Medulla oblongata (tissue), 1 donor: ENCODE results near the gene TRIM2.

ENCODE experiments used
- DNase-seq: peaks from one replicate; pipeline ENCODE4 v3.0.0-alpha.2; 2015; ENCODE audit errors: extremely low spot score

The TRIM2 gene

GRCh38 chr4:153372967-153373562 is 168.8 kb downstream of the TRIM2 start:
- no peak for DNase-seq

GRCh38 chr4:153374442-153374841 is 170.2 kb downstream of the TRIM2 start:
- no peak for DNase-seq

GRCh38 chr4:153375303-153375702 is 171.1 kb downstream of the TRIM2 start:
- no peak for DNase-seq

GRCh38 chr4:153383131-153383530 is 178.9 kb downstream of the TRIM2 start:
- DNase-seq: no peak

GRCh38 chr4:153384160-153384559 is 179.9 kb downstream of the TRIM2 start:
- DNase-seq: no peak

- DNase-seq: no peak
Measured at GRCh38 chr4:153385784-153386183, 181.5 kb downstream of the TRIM2 start.

GRCh38 chr4:153387981-153388380 is 183.7 kb downstream of the TRIM2 start:
- no peak for DNase-seq
